Glutamatergic neuron (in vitro differentiated cells): ENCODE results near the gene EME2. TPM values are rescaled to one million over a fixed set of nuclear protein-coding genes. Genes with fewer than 3 reads are reported as not detected.

Experiments
- DNase-seq: peaks from one replicate; pipeline ENCODE4 v3.0.0; 2022
- H3K27ac Mint-ChIP-seq: one replicate; pipeline ENCODE4 v1.8.0; 2020; ENCODE audit warnings: mild to moderate bottlenecking, mixed read lengths, inconsistent platforms; ENCODE audit not compliant: unreplicated experiment
- H3K27me3 Mint-ChIP-seq: one replicate; pipeline ENCODE4 v1.8.0; 2020; ENCODE audit warnings: mild to moderate bottlenecking, moderate library complexity, mixed read lengths, inconsistent platforms; ENCODE audit not compliant: unreplicated experiment
- H3K36me3 Mint-ChIP-seq: one replicate; pipeline ENCODE4 v1.8.0; 2020; ENCODE audit warnings: mild to moderate bottlenecking, mixed read lengths, inconsistent platforms; ENCODE audit not compliant: unreplicated experiment
- H3K4me1 Mint-ChIP-seq: one replicate; pipeline ENCODE4 v1.8.0; 2020; ENCODE audit warnings: mild to moderate bottlenecking, low read depth, mixed read lengths, inconsistent platforms; ENCODE audit not compliant: unreplicated experiment
- H3K4me3 Mint-ChIP-seq: one replicate; pipeline ENCODE4 v1.8.0; 2020; ENCODE audit warnings: mild to moderate bottlenecking, mixed read lengths, inconsistent platforms; ENCODE audit not compliant: unreplicated experiment
- H3K9me3 Mint-ChIP-seq: one replicate; pipeline ENCODE4 v1.8.0; 2020; ENCODE audit warnings: mild to moderate bottlenecking, moderate library complexity, mixed read lengths, inconsistent platforms; ENCODE audit not compliant: unreplicated experiment
- CTCF ChIP-seq: fragments of 200-600 bp; sonication (generic); IDR thresholded peaks from one replicate; pipeline ENCODE4 v1.5.0; 2021; ENCODE audit not compliant: partially characterized antibody, unreplicated experiment
- total RNA-seq: library from RNA; stranded (reverse); fragmentation: NEBNext Ultra II Directional; extraction: Animal tissue kit (Norgen Biotek cat#: 25700); gene quantifications from one replicate; pipeline ENCODE4 v1.2.1, GENCODE V29; 2021; ENCODE audit not compliant: unreplicated experiment

The EME2 gene
- total RNA-seq, 1 donor from 2014 or later, result 68.7 TPM

- Mint-ChIP-seq H3K9me3 (peaks cover 17% of the 10 kb centered on the region), H3K4me3 (peak overlapping the region; percentile 52), H3K27me3 (peaks cover 18% of the 10 kb centered on the region)
Observed at GRCh38 chr16:1775006-1775845, 2.6 kb downstream of the EME2 start.

DNA sequence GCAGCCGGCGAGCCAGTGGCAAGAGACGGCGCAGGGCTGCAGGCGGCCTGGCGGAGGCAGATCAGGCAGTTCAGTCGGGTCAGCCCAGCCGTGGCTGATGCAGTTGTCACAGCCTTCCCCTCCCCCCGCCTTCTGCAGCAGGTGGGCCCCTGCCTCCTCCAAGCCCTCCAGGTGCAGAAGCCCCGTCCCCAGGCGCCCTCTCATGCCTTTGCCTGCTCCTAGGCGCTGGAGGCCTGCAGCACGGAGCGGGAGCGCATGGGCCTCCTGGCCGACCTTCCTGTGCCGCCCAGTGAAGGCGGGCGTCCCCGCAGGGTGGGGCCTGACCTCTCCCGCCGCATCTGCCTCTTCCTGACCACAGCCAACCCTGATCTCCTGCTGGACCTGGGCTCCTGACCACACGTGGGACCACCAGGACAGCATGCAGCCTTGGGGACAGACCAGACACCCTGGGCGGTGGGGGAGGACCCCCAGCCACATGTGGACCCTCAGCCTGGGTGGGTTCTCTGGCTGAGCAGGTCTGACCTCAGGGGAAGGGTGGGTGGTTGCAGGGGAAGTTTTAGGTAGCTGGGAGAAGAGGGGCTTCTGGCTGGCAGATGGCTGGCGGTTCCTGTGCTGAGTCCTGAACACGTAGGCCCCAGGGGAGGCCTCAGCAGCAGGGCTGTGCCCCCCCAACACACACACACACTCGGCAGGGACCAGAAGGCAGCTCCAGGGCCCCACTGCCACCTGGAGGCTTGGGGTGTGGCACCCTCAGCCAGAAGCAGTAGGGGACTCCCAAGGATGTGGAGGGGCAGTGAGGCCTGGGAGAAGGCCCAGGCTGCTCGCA is 3.4 kb downstream of the EME2 start:
- no peaks in the 10 kb centered on the region for H3K36me3 Mint-ChIP-seq
- TF ChIP-seq CTCF, result no peak
- peaks cover 15% of the 10 kb centered on the region for H3K27me3 Mint-ChIP-seq
- peaks cover 11% of the 10 kb centered on the region for H3K4me1 Mint-ChIP-seq
- peak overlapping the region; percentile 74 for H3K4me3 Mint-ChIP-seq
- H3K9me3 Mint-ChIP-seq, result peaks cover 15% of the 10 kb centered on the region
- H3K27ac Mint-ChIP-seq, result peak overlapping the region; percentile 80
- peak; percentile 60 for DNase-seq

More at GRCh38 chr16:1775006-1775845, 2.6 kb downstream of the EME2 start:
- TF ChIP-seq CTCF, result no peak
- Mint-ChIP-seq H3K27ac (peak overlapping the region; percentile 72), H3K36me3 (no peaks in the 10 kb centered on the region), H3K4me1 (peaks cover 11% of the 10 kb centered on the region)
- DNase-seq, result peak; percentile 23

- no peak for TF ChIP-seq CTCF
- peaks cover 15% of the 10 kb centered on the region for H3K9me3 Mint-ChIP-seq
- peak overlapping the region; percentile 80 for H3K27ac Mint-ChIP-seq
- no peaks in the 10 kb centered on the region for H3K36me3 Mint-ChIP-seq
- peaks cover 20% of the 10 kb centered on the region for H3K27me3 Mint-ChIP-seq
- DNase-seq, result no peak
- H3K4me1 Mint-ChIP-seq, result peaks cover 13% of the 10 kb centered on the region
- peak overlapping the region; percentile 74 for H3K4me3 Mint-ChIP-seq
Observed at GRCh38 chr16:1776672-1776955, 4.0 kb downstream of the EME2 start.

- H3K27ac Mint-ChIP-seq, result peak overlapping the region; percentile 80
- no peak for TF ChIP-seq CTCF
- peaks cover 20% of the 10 kb centered on the region for H3K27me3 Mint-ChIP-seq
- peak overlapping the region; percentile 74 for H3K4me3 Mint-ChIP-seq
- H3K36me3 Mint-ChIP-seq, result no peaks in the 10 kb centered on the region
- peaks cover 13% of the 10 kb centered on the region for H3K4me1 Mint-ChIP-seq
- peak; percentile 43 for DNase-seq
- H3K9me3 Mint-ChIP-seq, result peaks cover 11% of the 10 kb centered on the region
Observed at GRCh38 chr16:1776991-1777374, 4.4 kb downstream of the EME2 start.
